HG02623 (cell line): ENCODE measurements around the gene CFAP65.

Source experiments
- ATAC-seq: cut with Tn5 transposase; IDR thresholded peaks from one replicate; pipeline ENCODE4 v1.9.1; 2021; ENCODE audit warnings: moderate library complexity; ENCODE audit not compliant: unreplicated experiment

The CFAP65 gene

GRCh38 chr2:219041252-219041651, at the start of gene CFAP65:
CFAP65 (minus strand) TSS chr2:219041516; CDS start chr2:219039048, 2,468 bp downstream.
- no peak for ATAC-seq

DNA sequence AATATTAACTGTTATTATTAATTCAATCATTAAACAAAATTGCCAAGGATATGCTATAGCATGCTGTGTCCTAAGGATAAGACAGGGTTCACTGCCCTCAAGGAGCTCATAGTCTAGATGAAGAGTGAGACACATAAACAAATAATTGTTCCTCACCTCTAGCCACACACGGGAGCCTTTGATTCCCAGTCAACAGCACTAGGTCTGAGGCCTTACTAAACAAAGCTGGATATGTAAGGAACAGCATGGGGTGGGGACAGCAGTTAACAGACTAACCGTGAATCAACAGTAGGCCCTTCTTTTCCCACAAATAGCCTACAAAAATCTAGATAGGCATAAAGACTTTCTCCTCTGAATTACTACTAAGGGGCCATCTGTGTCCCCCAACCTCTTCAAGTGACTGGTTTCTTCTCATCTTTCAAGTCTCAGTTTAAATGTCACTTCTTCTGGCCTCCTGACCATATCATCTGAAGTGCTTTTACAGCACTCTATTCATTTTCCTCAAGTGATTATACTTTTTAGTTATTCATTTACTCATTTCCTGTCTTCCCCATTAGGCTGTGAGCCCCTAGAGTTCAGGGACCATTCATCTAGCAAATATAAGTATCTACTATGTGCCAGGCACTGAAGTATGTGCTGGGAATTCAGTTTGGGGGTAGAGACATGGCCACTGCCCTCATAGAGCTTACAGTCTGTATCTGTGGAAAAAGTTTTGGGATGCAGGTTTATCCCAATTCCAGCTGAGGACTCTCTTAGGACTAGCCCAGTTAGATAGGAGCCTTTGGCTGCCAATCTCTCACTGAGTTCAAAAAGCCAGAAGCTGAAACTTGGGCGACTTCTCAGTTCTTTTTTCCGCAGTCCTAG, 49.4 kb upstream of the CFAP65 start:
- no peak for ATAC-seq

DNA sequence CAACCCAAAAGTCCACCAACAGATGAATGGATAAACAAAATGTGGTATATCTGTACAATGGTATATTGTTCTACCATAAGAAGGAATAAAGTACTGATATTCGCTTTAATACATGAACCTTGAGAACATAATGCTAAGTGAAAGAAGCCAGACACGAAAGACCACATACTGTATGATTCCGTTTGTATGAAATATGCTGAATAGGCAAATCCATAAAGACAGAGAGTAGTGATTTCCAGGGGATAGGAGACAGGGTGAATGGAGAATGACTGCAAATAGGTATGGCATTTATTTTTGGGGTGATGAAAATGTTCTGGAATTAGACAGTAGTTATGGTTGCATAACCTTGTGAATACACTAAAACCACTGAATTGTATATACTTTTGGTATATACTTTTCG, 48.0 kb upstream of the CFAP65 start:
- no peak for ATAC-seq

- ATAC-seq, result no peak
Measured at GRCh38 chr2:219087848-219088247, 46.5 kb upstream of the CFAP65 start.

DNA sequence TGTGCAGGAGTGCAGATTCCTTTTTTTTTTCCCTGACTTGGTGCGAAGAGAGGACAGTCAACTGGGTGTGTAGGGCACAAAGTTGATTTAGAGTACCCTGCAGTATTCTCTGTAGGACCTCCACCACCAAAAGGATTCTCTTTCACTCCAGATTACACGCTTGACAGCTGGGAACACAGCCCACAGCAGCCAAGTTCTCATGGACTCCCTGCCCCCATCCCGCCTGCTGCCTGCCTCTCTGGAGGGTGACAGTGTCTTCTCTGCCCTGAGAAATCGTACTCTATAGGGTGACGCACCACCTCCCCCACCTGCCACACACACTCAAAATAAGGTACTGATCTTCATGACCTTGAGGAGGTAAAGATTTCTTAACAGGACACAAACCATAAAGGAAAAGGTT, 46.0 kb upstream of the CFAP65 start:
- no peak for ATAC-seq

- no peak for ATAC-seq
Measured at GRCh38 chr2:219086196-219086595, 44.9 kb upstream of the CFAP65 start.

DNA sequence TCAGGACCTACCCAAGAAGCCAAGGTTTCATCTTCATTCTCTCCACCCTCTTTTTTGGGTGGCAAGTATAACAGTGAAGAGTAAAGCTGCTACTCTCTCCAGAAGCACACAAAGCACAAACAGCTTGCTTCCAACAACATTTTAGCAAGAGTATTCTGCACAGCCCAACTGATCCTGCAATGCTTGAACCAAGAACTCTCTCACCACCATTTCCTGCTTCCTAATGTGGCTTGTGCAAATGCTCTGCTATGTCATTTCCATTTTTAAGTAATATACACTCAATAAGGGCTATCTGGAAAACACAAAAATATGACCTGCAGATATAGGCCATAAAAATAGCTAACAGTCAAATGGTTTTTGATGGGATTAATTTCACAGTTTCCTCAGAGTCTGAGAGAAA, 43.5 kb upstream of the CFAP65 start:
- no peak for ATAC-seq

DNA sequence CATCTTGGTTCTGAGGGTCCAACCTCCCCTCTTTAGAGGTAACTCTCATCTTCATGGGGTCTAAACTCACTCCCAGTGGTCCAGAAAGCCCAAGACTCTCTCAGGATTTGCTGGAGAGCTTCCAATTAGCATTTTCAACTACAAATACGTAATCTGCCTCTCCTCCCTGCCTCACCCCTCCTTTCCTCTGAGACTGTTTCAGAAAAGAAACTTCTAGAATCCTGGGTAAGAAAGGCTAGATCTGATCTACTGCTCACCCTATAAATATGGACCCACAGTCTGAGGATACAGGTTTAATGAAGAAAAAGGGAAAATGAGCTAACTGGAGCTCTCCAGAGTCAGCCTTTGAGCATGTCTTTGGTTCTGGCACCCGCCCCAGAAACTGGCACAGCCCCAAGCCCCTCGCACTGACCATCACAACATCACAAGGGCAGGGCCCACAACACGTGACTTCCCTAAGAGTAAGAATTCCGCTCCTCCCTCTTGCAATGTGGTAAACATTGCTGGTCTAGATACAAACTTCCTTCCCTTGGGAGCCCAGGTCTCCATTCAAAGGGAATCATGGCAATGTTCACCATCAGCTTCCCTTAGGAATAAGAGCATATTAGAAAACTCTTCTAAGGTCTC, 41.1 kb upstream of the CFAP65 start:
- ATAC-seq, result no peak

DNA sequence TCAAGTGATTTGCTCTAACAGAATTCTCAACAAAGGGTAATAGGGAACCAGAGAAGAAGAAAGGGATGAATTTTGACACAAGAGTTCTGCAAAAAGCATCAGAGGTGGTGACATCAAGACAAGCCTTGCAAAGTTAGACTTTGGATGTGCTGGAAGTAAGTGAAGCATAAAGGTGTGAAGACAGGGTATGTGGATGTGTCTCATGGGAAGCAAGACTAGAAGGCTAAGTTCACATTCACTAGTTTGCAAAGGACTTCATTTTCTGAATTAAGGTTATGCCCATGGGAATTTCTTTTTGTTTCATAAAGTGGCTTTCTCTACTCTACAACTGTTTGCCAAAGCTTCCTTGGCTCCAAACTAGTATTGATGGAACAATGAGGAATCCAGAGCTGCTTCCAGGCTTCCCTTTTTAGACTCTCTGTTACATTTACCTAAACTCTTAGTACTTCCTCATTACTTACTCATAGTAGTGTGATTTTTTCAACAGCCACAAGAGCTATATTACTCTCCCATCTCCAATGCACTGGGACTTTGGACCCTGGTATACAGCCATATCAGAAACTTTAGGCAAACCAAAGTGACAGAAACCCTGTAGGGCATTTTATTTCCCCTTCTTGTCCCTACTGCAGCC, 40.5 kb upstream of the CFAP65 start:
- no peak for ATAC-seq

DNA sequence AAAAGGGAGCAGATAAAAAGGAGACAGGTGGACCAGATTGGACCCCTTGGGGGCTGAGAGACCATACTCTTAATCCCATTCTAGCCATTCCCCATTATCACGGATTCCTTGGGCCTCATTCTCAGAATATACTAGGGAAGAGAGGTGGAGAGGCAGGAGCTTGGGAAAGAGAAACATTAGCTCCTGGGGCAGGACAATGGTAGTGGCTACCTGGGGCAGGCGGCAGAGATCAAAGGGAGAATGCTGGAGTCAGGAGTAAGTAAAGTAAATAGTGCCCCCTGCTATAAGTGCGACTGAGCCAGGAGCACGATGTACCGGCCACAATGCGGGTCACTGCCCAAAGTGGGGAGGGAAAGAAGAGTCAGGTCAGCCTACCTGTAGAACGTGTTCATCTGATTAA, 39.8 kb upstream of the CFAP65 start:
- ATAC-seq, result no peak

DNA sequence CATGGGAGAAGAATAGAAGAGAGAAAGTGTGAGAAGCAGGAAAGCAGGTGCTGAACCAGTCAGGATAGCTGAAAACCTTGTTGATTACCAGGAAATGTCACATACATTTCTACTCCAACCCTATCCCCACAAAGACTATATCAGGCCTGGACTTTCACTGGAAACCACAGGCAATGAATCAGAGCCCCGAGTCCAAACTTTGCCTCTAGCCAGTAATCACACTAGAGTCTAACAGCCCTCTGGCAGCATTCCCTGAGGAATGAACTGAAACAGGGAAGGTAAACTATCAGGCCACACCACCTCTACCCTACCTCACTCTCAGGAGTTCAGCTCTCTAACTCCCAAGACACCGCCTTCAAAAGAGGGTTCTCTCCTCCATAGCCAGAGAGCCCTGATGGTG, 38.1 kb upstream of the CFAP65 start:
- ATAC-seq, result no peak

DNA sequence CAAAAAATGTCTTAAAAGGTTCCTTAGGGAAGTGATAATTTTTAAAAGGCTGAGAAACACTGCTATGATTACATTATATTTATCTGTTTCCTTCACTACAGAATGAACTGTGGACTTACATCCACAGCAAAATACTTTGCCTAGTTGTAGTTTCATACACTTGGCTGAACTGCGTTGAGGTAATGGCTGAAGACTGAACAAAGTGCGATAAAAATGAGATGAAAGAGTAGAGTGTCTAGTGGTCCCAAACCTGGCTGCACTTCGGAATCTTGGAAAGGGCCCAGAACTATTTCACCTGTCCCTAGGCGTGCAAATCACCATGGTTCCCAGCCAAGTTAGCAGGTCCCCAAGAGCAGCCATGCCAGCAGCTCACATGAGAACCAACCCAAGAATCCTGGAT, 37.6 kb upstream of the CFAP65 start:
- no peak for ATAC-seq

- no peak for ATAC-seq
Measured at GRCh38 chr2:219078126-219078525, 36.8 kb upstream of the CFAP65 start.

- ATAC-seq, result no peak
Measured at GRCh38 chr2:219076253-219076652, 34.9 kb upstream of the CFAP65 start.

DNA sequence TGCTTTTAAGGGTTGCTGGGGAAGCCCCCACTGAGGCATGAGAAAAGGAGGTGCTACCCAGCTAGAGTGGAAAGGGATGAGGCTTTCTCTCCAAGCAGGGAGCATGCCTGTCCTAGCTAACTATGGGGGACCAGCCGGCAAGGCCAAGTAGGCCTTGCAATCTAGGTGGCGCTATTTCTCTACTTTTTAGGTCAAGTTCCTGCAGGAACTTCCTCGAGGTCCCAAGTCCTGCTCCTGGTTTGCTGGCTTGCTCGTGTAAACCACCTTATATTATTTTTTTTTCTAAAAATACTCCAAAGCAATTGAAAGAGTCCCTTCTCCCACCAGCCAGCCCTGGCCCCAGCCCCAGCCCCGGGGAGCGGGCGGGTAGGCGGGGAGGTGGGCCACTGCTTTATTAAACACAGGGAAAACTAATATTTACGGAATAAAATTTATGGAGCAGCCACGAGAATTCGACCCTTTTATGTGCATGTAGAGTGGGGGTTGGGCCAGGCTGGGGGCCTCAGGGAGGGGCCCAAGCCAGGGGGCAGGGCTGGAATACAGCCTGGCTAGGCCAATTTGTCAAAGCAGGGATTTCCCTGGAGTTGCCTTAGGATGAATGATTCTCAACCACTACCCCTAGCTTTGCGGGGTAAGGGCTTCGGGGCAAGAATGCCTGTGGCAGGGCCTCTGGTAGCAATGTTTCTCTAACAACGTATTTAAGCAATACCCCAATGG, 32.3 kb upstream of the CFAP65 start:
- no peak for ATAC-seq

DNA sequence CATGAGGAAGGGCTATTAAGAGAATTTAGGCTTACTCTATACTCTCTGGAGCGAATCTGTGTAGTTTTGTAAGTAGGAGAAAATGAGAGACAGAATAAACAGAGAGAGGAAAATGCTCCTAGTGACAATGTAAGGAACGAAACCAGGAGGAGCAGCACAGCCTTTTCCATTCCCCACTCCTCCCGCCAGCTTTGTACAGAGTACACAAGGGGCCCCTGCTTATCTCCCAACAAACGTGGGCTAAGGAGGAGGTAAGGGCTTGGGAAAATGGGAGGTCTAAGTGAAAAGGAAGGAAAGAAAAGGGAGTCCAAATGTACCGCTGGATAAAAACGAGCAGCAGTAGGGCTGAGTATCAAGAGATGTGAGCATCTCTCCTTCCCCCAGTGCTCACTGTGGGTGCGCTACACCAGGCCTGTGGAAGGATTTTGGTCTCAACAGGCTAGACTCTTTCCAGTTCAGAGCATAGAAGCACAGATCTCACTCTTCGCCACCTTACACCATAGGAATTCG, 31.5 kb upstream of the CFAP65 start:
- no peak for ATAC-seq

- no peak for ATAC-seq
Measured at GRCh38 chr2:219071131-219071816, 30.0 kb upstream of the CFAP65 start.

- ATAC-seq, result no peak
Measured at GRCh38 chr2:219065484-219065883, 24.2 kb upstream of the CFAP65 start.

DNA sequence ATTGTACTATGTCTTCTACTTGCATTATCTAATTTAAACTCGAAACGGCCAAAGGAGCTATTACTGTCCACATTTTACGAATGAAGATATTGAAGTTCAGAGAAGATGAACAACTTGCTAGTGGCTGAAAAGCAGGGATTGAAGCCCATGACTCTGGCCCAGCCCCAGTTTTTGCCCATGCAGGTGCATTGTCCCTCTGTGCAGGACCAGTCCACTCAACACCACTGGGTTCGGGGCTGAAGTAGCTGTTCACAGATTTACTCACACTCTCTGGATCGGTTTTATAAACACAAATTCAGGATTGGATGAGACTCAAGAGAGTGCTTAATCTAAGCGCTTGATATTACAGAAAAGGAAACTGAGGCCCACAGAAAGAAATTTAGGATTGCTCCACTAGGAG, 20.8 kb upstream of the CFAP65 start:
- no peak for ATAC-seq
